Osteoblast (primary cell): ENCODE data around the gene IGSF3. TPM values are rescaled to one million over a fixed set of nuclear protein-coding genes. Genes with fewer than 3 reads are reported as not detected.

Experiments used
- DNase-seq: peaks from one replicate; pipeline ENCODE4 v3.0.0; 2011; ENCODE audit warnings: low spot score, mixed read lengths; ENCODE audit not compliant: insufficient read length; ENCODE audit errors: missing footprints
- H2AFZ ChIP-seq: 2 replicates; pipeline ENCODE4 v1.6.0; 2011; ENCODE audit warnings: mild to moderate bottlenecking, low read length
- H3K27ac ChIP-seq: 2 replicates; pipeline ENCODE4 v1.5.1; 2011; ENCODE audit warnings: mild to moderate bottlenecking, low read depth, low read length, moderate library complexity
- H3K27me3 ChIP-seq: 2 replicates; pipeline ENCODE4 v1.6.0; 2012; ENCODE audit warnings: mild to moderate bottlenecking, control low read depth, inconsistent platforms, low read length, moderate library complexity; ENCODE audit not compliant: insufficient read depth
- H3K36me3 ChIP-seq: 2 replicates; pipeline ENCODE4 v1.5.1; 2011; ENCODE audit warnings: mild to moderate bottlenecking, low read length, control low read depth, moderate library complexity; ENCODE audit not compliant: insufficient read depth
- H3K4me1 ChIP-seq: 2 replicates; pipeline ENCODE4 v1.5.1; 2011; ENCODE audit warnings: mild to moderate bottlenecking, low read length, control low read depth, moderate library complexity; ENCODE audit not compliant: insufficient read depth
- H3K4me2 ChIP-seq: 2 replicates; pipeline ENCODE4 v1.6.0; 2011; ENCODE audit warnings: mild to moderate bottlenecking, low read length; ENCODE audit not compliant: insufficient read depth
- H3K4me3 ChIP-seq: fragments of 200-600 bp; sonication (generic); 3 replicates; pipeline ENCODE4 v1.5.1; 2012; ENCODE audit warnings: mild to moderate bottlenecking, low read length, inconsistent platforms; ENCODE audit not compliant: insufficient read depth
- H3K79me2 ChIP-seq: 2 replicates; pipeline ENCODE4 v1.6.0; 2012; ENCODE audit warnings: mild to moderate bottlenecking, low read length, control low read depth, inconsistent platforms; ENCODE audit not compliant: insufficient read depth
- H3K9me3 ChIP-seq: 2 replicates; pipeline ENCODE4 v1.5.1; 2011; ENCODE audit warnings: low read depth, low read length, control low read depth
- H4K20me1 ChIP-seq: 2 replicates; pipeline ENCODE4 v1.6.0; 2012; ENCODE audit warnings: mild to moderate bottlenecking, low read length, control low read depth; ENCODE audit not compliant: insufficient read depth
- CTCF ChIP-seq: IDR thresholded peaks from 2 replicates; pipeline ENCODE4 v1.5.1; 2011; ENCODE audit warnings: mild to moderate bottlenecking, low read depth, low read length, moderate library complexity; ENCODE audit errors: extremely low read depth
- total RNA-seq: library from RNA; depleted of rRNA; stranded (reverse); fragments of >200 nt; gene quantifications from 2 replicates; pipeline ENCODE4 v1.2.3, GENCODE V29; 2012

IGSF3 gene
- total RNA-seq, 1 donor = under 0.01 TPM

DNA sequence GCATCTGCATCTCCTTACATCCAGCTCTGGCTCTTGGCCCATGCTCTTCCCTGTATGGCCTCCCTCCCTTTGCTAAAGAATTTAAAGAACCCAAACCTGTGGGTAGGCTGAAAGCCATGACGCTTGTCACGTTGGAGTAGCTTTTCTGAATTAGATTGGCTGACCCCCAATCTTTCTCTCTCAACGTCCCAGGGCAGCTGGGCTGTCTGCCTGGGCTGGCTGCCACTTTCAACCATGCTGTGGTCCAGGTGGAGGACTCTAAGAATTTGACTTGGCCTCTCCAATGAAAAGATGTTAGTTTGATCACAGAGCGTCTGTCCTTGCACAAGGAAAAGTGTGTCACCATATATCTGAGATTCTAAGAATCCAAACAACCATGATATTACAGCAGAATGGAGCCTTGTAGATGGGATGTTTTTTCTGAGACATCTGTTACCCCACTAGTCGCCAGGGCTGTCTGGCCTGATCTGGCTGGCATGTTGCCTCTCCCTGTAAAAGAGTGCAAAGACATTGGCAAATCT, 6.5 kb upstream of the IGSF3 start:
- no peak overlapping the region for H3K4me3 ChIP-seq
- no peaks in the 10 kb centered on the region for H4K20me1 ChIP-seq
- no peaks in the 10 kb centered on the region for H3K79me2 ChIP-seq
- no peak overlapping the region for H3K4me2 ChIP-seq
- H3K27ac ChIP-seq = no peak overlapping the region
- no peaks in the 10 kb centered on the region for H3K36me3 ChIP-seq
- no peaks in the 10 kb centered on the region for H3K9me3 ChIP-seq
- no peak for TF ChIP-seq CTCF
- DNase-seq = no peak
- peaks cover 5% of the 10 kb centered on the region for H3K27me3 ChIP-seq
- H2AFZ ChIP-seq = no peak overlapping the region
- H3K4me1 ChIP-seq = no peaks in the 10 kb centered on the region

GRCh38 chr1:116671912-116672311, 4.4 kb upstream of the IGSF3 start:
- no peak for DNase-seq
- TF ChIP-seq CTCF = no peak

GRCh38 chr1:116671072-116671760, 3.7 kb upstream of the IGSF3 start:
- no peak for TF ChIP-seq CTCF
- Histone ChIP-seq H3K79me2 (no peaks in the 10 kb centered on the region), H2AFZ (no peak overlapping the region), H3K4me2 (no peak overlapping the region), H3K9me3 (no peaks in the 10 kb centered on the region), H4K20me1 (no peaks in the 10 kb centered on the region), H3K4me3 (no peak overlapping the region), H3K4me1 (no peaks in the 10 kb centered on the region), H3K36me3 (no peaks in the 10 kb centered on the region), H3K27me3 (peaks cover 18% of the 10 kb centered on the region), H3K27ac (no peak overlapping the region)
- DNase-seq = no peak

More at GRCh38 chr1:116671912-116672311, 4.4 kb upstream of the IGSF3 start:
- no peak overlapping the region for H3K4me3 ChIP-seq
- no peaks in the 10 kb centered on the region for H3K79me2 ChIP-seq
- H3K27me3 ChIP-seq = peaks cover 13% of the 10 kb centered on the region
- H3K36me3 ChIP-seq = no peaks in the 10 kb centered on the region
- H3K9me3 ChIP-seq = no peaks in the 10 kb centered on the region
- no peak overlapping the region for H2AFZ ChIP-seq
- no peak overlapping the region for H3K27ac ChIP-seq
- no peaks in the 10 kb centered on the region for H4K20me1 ChIP-seq
- no peak overlapping the region for H3K4me2 ChIP-seq
- no peaks in the 10 kb centered on the region for H3K4me1 ChIP-seq

- H3K4me3 ChIP-seq = no peak overlapping the region
- H4K20me1 ChIP-seq = no peaks in the 10 kb centered on the region
- peaks cover 30% of the 10 kb centered on the region for H3K27me3 ChIP-seq
- no peaks in the 10 kb centered on the region for H3K9me3 ChIP-seq
- TF ChIP-seq CTCF = no peak
- no peaks in the 10 kb centered on the region for H3K79me2 ChIP-seq
- DNase-seq = no peak
- no peaks in the 10 kb centered on the region for H3K4me1 ChIP-seq
- H3K27ac ChIP-seq = no peak overlapping the region
- no peaks in the 10 kb centered on the region for H3K36me3 ChIP-seq
- H3K4me2 ChIP-seq = no peak overlapping the region
- no peak overlapping the region for H2AFZ ChIP-seq
Measured at GRCh38 chr1:116668277-116668676, 744 bp upstream of the IGSF3 start.
